Measurements from ENCODE around the gene TMEM9.
"Not testable (repeated sequence)": the region's sequence is repeated elsewhere in the genome, so short reads cannot be mapped to it uniquely, and the experiment has no call there.

TMEM9 gene

GRCh38 chr1:201169203-201169602 lies 14.9 kb upstream of the TMEM9 start:
- DNase-seq: no peak
- H3K27me3 Mint-ChIP-seq: peaks cover 51% of the 10 kb centered on the region
- CTCF ChIA-PET: interaction anchor here (0.9 to 1.5 kb wide), 3 partner anchors 13 to 85 kb away, joined by 3 to 7 read pairs (median 3); no protein-coding TSS in a partner anchor
- no peaks in the 10 kb centered on the region for H3K9me3 Mint-ChIP-seq
- H3K36me3 Mint-ChIP-seq: no peaks in the 10 kb centered on the region
- no peak overlapping the region for H3K4me3 Mint-ChIP-seq
- peaks cover 13% of the 10 kb centered on the region for H3K4me1 Mint-ChIP-seq
- no peak overlapping the region for H3K27ac Mint-ChIP-seq

GRCh38 chr1:201167041-201167991 lies 13.0 kb upstream of the TMEM9 start:
- DNase-seq: no peak
- Mint-ChIP-seq H3K27me3 (peaks cover 44% of the 10 kb centered on the region), H3K4me3 (no peak overlapping the region), H3K9me3 (no peaks in the 10 kb centered on the region), H3K4me1 (peaks cover 13% of the 10 kb centered on the region), H3K36me3 (no peaks in the 10 kb centered on the region), H3K27ac (no peak overlapping the region)
- CTCF ChIA-PET: interaction anchor here (1.7 kb wide), 1 partner anchor 17 kb away, joined by 4 read pairs; no protein-coding TSS in a partner anchor

- Mint-ChIP-seq H3K36me3 (no peaks in the 10 kb centered on the region), H3K4me1 (no peaks in the 10 kb centered on the region), H3K27me3 (peaks cover 29% of the 10 kb centered on the region), H3K27ac (no peak overlapping the region), H3K9me3 (no peaks in the 10 kb centered on the region), H3K4me3 (no peak overlapping the region)
- CTCF ChIA-PET: interaction anchor here (1.7 kb wide), 1 partner anchor 14 kb away, joined by 3 read pairs; no protein-coding TSS in a partner anchor
- DNase-seq: no peak
These were observed 10.4 kb upstream of the TMEM9 start for GRCh38 chr1:201164645-201165044.

- H3K9me3 Mint-ChIP-seq: no peaks in the 10 kb centered on the region
- no peak for DNase-seq
- H3K4me3 Mint-ChIP-seq: no peak overlapping the region
- H3K27ac Mint-ChIP-seq: no peak overlapping the region
- H3K36me3 Mint-ChIP-seq: no peaks in the 10 kb centered on the region
- no peaks in the 10 kb centered on the region for H3K4me1 Mint-ChIP-seq
- CTCF ChIA-PET: interaction anchor here (1.7 kb wide), 1 partner anchor 13 kb away, joined by 3 read pairs; no protein-coding TSS in a partner anchor
- H3K27me3 Mint-ChIP-seq: peaks cover 24% of the 10 kb centered on the region
These were observed 9.4 kb upstream of the TMEM9 start for GRCh38 chr1:201163707-201164106.

GRCh38 chr1:201163036-201163435 lies 8.8 kb upstream of the TMEM9 start:
- not testable (repeated sequence) for H3K36me3 Mint-ChIP-seq, H3K27ac Mint-ChIP-seq, DNase-seq, H3K4me1 Mint-ChIP-seq, H3K4me3 Mint-ChIP-seq, H3K9me3 Mint-ChIP-seq
- peaks cover 31% of the 10 kb centered on the region for H3K27me3 Mint-ChIP-seq
- CTCF ChIA-PET: interaction anchor here (1.7 kb wide), 1 partner anchor 12 kb away, joined by 3 read pairs; no protein-coding TSS in a partner anchor

- H3K9me3 Mint-ChIP-seq: no peaks in the 10 kb centered on the region
These were observed 3.7 kb upstream of the TMEM9 start for GRCh38 chr1:201157949-201158348.

GRCh38 chr1:201156819-201157218 lies 2.5 kb upstream of the TMEM9 start:
- no peak overlapping the region for H3K27ac Mint-ChIP-seq
- no peak overlapping the region for H3K4me3 Mint-ChIP-seq
- H3K9me3 Mint-ChIP-seq: no peaks in the 10 kb centered on the region
- no peak for DNase-seq
- peaks cover 45% of the 10 kb centered on the region for H3K27me3 Mint-ChIP-seq
- CTCF ChIA-PET: interaction anchor here (1.9 kb wide), 1 partner anchor 13 kb away, joined by 7 read pairs; no protein-coding TSS in a partner anchor
- H3K4me1 Mint-ChIP-seq: peaks cover 15% of the 10 kb centered on the region
- peaks cover 3% of the 10 kb centered on the region for H3K36me3 Mint-ChIP-seq

More at GRCh38 chr1:201157949-201158348, 3.7 kb upstream of the TMEM9 start:
- Mint-ChIP-seq H3K4me3 (no peak overlapping the region), H3K27ac (no peak overlapping the region), H3K27me3 (peaks cover 45% of the 10 kb centered on the region), H3K4me1 (peaks cover 13% of the 10 kb centered on the region), H3K36me3 (no peaks in the 10 kb centered on the region)
- DNase-seq: no peak
- CTCF ChIA-PET: no interaction called here

- no peak for DNase-seq
- H3K9me3 Mint-ChIP-seq: no peaks in the 10 kb centered on the region
- peaks cover 15% of the 10 kb centered on the region for H3K4me1 Mint-ChIP-seq
- H3K27ac Mint-ChIP-seq: no peak overlapping the region
- H3K4me3 Mint-ChIP-seq: no peak overlapping the region
- H3K36me3 Mint-ChIP-seq: peaks cover 7% of the 10 kb centered on the region
- H3K27me3 Mint-ChIP-seq: peaks cover 45% of the 10 kb centered on the region
- CTCF ChIA-PET: interaction anchor here (1.9 kb wide), 1 partner anchor 13 kb away, joined by 7 read pairs; no protein-coding TSS in a partner anchor
These were observed 2.1 kb upstream of the TMEM9 start for GRCh38 chr1:201156346-201156745.

GRCh38 chr1:201155354-201155753 lies 1.1 kb upstream of the TMEM9 start:
- CTCF ChIA-PET: interaction anchor here (1.9 kb wide), 1 partner anchor 14 kb away, joined by 7 read pairs; no protein-coding TSS in a partner anchor

GRCh38 chr1:201153474-201154388 lies 543 bp downstream of the TMEM9 start:
- H3K36me3 Mint-ChIP-seq: peaks cover 17% of the 10 kb centered on the region
- peaks cover 33% of the 10 kb centered on the region for H3K27me3 Mint-ChIP-seq
- H3K4me1 Mint-ChIP-seq: peaks cover 15% of the 10 kb centered on the region
- H3K27ac Mint-ChIP-seq: peak overlapping the region; percentile 86
- no peaks in the 10 kb centered on the region for H3K9me3 Mint-ChIP-seq
- no peak for DNase-seq
- peak overlapping the region; percentile 87 for H3K4me3 Mint-ChIP-seq
- CTCF ChIA-PET: interaction anchor here (0.6 to 1.9 kb wide), 3 partner anchors 34 to 879 kb away, joined by 3 to 9 read pairs (median 3); no protein-coding TSS in a partner anchor

More at GRCh38 chr1:201155354-201155753, 1.1 kb upstream of the TMEM9 start:
- H3K36me3 Mint-ChIP-seq: peaks cover 13% of the 10 kb centered on the region
- H3K27me3 Mint-ChIP-seq: peaks cover 41% of the 10 kb centered on the region
- no peak overlapping the region for H3K27ac Mint-ChIP-seq
- H3K4me3 Mint-ChIP-seq: no peak overlapping the region
- no peaks in the 10 kb centered on the region for H3K9me3 Mint-ChIP-seq
- H3K4me1 Mint-ChIP-seq: peaks cover 15% of the 10 kb centered on the region
- DNase-seq: no peak

GRCh38 chr1:201149400-201149799 lies 4.9 kb downstream of the TMEM9 start:
- no peaks in the 10 kb centered on the region for H3K9me3 Mint-ChIP-seq
- H3K36me3 Mint-ChIP-seq: peaks cover 17% of the 10 kb centered on the region
- DNase-seq: no peak
- H3K27me3 Mint-ChIP-seq: no peaks in the 10 kb centered on the region
- H3K4me3 Mint-ChIP-seq: no peak overlapping the region
- H3K4me1 Mint-ChIP-seq: peaks cover 10% of the 10 kb centered on the region
- H3K27ac Mint-ChIP-seq: no peak overlapping the region
- CTCF ChIA-PET: interaction anchor here (0.7 to 2.7 kb wide), 11 partner anchors 8 to 108 kb away, joined by 3 to 11 read pairs (median 5); no protein-coding TSS in a partner anchor

- H3K4me3 Mint-ChIP-seq: no peak overlapping the region
- no peak overlapping the region for H3K27ac Mint-ChIP-seq
- no peaks in the 10 kb centered on the region for H3K27me3 Mint-ChIP-seq
- peaks cover 22% of the 10 kb centered on the region for H3K36me3 Mint-ChIP-seq
- peaks cover 1% of the 10 kb centered on the region for H3K4me1 Mint-ChIP-seq
- CTCF ChIA-PET: interaction anchor here (0.7 kb wide), 1 partner anchor 23 kb away, joined by 3 read pairs; no protein-coding TSS in a partner anchor
- H3K9me3 Mint-ChIP-seq: no peaks in the 10 kb centered on the region
- no peak for DNase-seq
These were observed 6.8 kb downstream of the TMEM9 start for GRCh38 chr1:201147396-201148015.

All from activated naive CD4-positive, alpha-beta T cell treated with anti-CD3 and anti-CD28 coated beads, Interleukin-2, amount 10 ng/mL, durations not matched to agents 7 days and 5 days (primary cell).